Neural cell (in vitro differentiated cells): ENCODE data around the gene HHIP. TPM values are rescaled to one million over a fixed set of nuclear protein-coding genes. Genes with fewer than 3 reads are reported as not detected.

Experiments used
- H2AFZ ChIP-seq: fragments of 200-600, 300-800 bp; sonication (generic), shearing (Covaris generic); 2 replicates; pipeline ENCODE4 v1.6.0; 2014; ENCODE audit warnings: low read depth, mild to moderate bottlenecking, antibody characterized with exemption, low read length, moderate library complexity
- H3F3A ChIP-seq: fragments of 200-600 bp; shearing (Covaris generic); 2 replicates; pipeline ENCODE4 v1.6.1; 2016; ENCODE audit warnings: mild to moderate bottlenecking, moderate library complexity, mixed read lengths, antibody characterized with exemption, low read length; ENCODE audit not compliant: insufficient read depth, poor library complexity, severe bottlenecking
- H3K27ac ChIP-seq: fragments of 200-600, 300-800 bp; sonication (generic), shearing (Covaris generic); 2 replicates; pipeline ENCODE4 v1.5.1; 2014; ENCODE audit warnings: mild to moderate bottlenecking, low read length, moderate library complexity
- H3K27me3 ChIP-seq: fragments of 300-800, 200-600 bp; sonication (generic), shearing (Covaris generic); 2 replicates; pipeline ENCODE4 v1.6.0; 2014; ENCODE audit warnings: mild to moderate bottlenecking, low read depth, low read length, moderate library complexity; ENCODE audit not compliant: insufficient read depth
- H3K36me3 ChIP-seq: fragments of 300-800, 200-600 bp; sonication (generic), shearing (Covaris generic); 2 replicates; pipeline ENCODE4 v1.5.1; 2014; ENCODE audit warnings: mild to moderate bottlenecking, antibody characterized with exemption, low read length, moderate library complexity; ENCODE audit not compliant: insufficient read depth
- H3K4me2 ChIP-seq: fragments of 300-800, 200-600 bp; sonication (generic), shearing (Covaris generic); 2 replicates; pipeline ENCODE4 v1.6.0; 2014; ENCODE audit warnings: mild to moderate bottlenecking, low read length
- H3K4me3 ChIP-seq: fragments of 300-800, 200-600 bp; sonication (generic), shearing (Covaris generic); 2 replicates; pipeline ENCODE4 v1.5.1; 2014; ENCODE audit warnings: mild to moderate bottlenecking, low read length, moderate library complexity
- H3K79me2 ChIP-seq: fragments of 200-600 bp; shearing (Covaris generic); replicated peaks from 2 replicates; pipeline ENCODE4 v1.6.0; 2014; ENCODE audit warnings: mild to moderate bottlenecking, low read length, moderate library complexity; ENCODE audit not compliant: insufficient read depth
- H3K9ac ChIP-seq: fragments of 300-800, 200-600 bp; sonication (generic), shearing (Covaris generic); 2 replicates; pipeline ENCODE4 v1.6.1; 2016; ENCODE audit warnings: mild to moderate bottlenecking, low read length, mixed read lengths
- H3K9me2 ChIP-seq: fragments of 200-600 bp; shearing (Covaris generic); 2 replicates; pipeline ENCODE4 v1.6.1; 2016; ENCODE audit warnings: mild to moderate bottlenecking, low read length, mixed read lengths; ENCODE audit not compliant: insufficient read depth
- H3K9me3 ChIP-seq: fragments of 200-600, 300-800 bp; sonication (generic), shearing (Covaris generic); 2 replicates; pipeline ENCODE4 v1.6.1; 2016; ENCODE audit warnings: mild to moderate bottlenecking, mixed run types, low read length, moderate library complexity, mixed read lengths
- H4K20me1 ChIP-seq: fragments of 200-600 bp; shearing (Covaris generic); 2 replicates; pipeline ENCODE4 v1.6.1; 2016; ENCODE audit warnings: mild to moderate bottlenecking, mixed run types; ENCODE audit not compliant: insufficient read depth
- EP300 ChIP-seq: fragments of 450-650 bp; conservative IDR thresholded peaks from 2 replicates; pipeline ENCODE4 v1.6.1; 2014; ENCODE audit warnings: antibody characterized with exemption, mild to moderate bottlenecking, moderate library complexity; ENCODE audit not compliant: poor library complexity, severe bottlenecking
- EZH2 ChIP-seq: fragments of 200-600, 300-800 bp; shearing (Covaris generic), sonication (generic); IDR thresholded peaks from 2 replicates; pipeline ENCODE4 v1.6.1; 2014; ENCODE audit warnings: antibody characterized with exemption, low read length, borderline replicate concordance, mild to moderate bottlenecking; ENCODE audit not compliant: insufficient read depth, poor library complexity, severe bottlenecking
- MXI1 ChIP-seq: fragments of 450-650 bp; conservative IDR thresholded peaks from 2 replicates; pipeline ENCODE4 v1.6.1; 2014; ENCODE audit warnings: antibody characterized with exemption, mild to moderate bottlenecking; ENCODE audit not compliant: poor library complexity, severe bottlenecking
- POLR2AphosphoS5 ChIP-seq: IDR thresholded peaks from 2 replicates; pipeline ENCODE4 v1.6.1; 2012
- RAD21 ChIP-seq: fragments of 450-650 bp; conservative IDR thresholded peaks from 2 replicates; pipeline ENCODE4 v1.6.1; 2014; ENCODE audit warnings: antibody characterized with exemption, mild to moderate bottlenecking, moderate library complexity
- SMC3 ChIP-seq: fragments of 450-650 bp; conservative IDR thresholded peaks from 2 replicates; pipeline ENCODE4 v1.6.1; 2014; ENCODE audit warnings: antibody characterized with exemption, mild to moderate bottlenecking, moderate library complexity; ENCODE audit not compliant: poor library complexity
- TAF1 ChIP-seq: IDR thresholded peaks from 2 replicates; pipeline ENCODE4 v1.6.1; 2012; ENCODE audit warnings: low read depth
- polyA plus RNA-seq: library from polyadenylated mRNA; depleted of rRNA; stranded (reverse); fragments of >200 nt; gene quantifications from 2 replicates; pipeline ENCODE4 v1.2.3, GENCODE V29; 2014
- TF ChIP-seq, protein P1 (sequence below): IDR thresholded peaks from 2 replicates; pipeline ENCODE4 v1.6.1; 2012; ENCODE audit warnings: borderline replicate concordance
- TF ChIP-seq, protein P2 (sequence below): fragments of 450-650 bp; IDR thresholded peaks from 2 replicates; pipeline ENCODE4 v1.5.1; 2014; ENCODE audit warnings: antibody characterized with exemption, mild to moderate bottlenecking, moderate library complexity; ENCODE audit not compliant: poor library complexity, severe bottlenecking

The HHIP gene
- polyA plus RNA-seq, 1 donor from 2014 or later: not detected

DNA sequence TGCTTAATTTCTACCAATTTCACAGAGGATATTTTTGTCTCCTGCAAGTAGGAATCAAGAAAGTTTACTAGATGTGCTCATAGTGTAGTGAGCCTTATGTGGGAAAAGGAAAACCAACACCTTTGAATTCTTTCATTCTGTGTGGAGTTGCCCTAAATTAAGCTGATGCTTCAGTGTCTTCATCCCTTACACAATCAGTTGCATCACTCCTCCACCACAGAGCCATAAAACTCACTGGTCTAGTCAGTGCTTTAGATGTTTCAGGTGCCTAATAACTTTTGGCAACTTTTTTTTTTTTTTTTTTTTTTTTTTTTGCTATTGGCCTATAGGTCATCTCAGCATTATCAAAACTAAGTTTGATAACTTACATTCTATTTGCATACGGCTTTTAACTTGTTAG, 41.5 kb downstream of the HHIP start:
- Histone ChIP-seq H3K27me3 (no peaks in the 10 kb centered on the region), H3K36me3 (no peaks in the 10 kb centered on the region), H3K9ac (no peak overlapping the region), H3K4me3 (no peak overlapping the region), H4K20me1 (no peaks in the 10 kb centered on the region), H2AFZ (no peak overlapping the region), H3K9me3 (no peaks in the 10 kb centered on the region), H3K27ac (no peak overlapping the region), H3F3A (no peaks in the 10 kb centered on the region), H3K9me2 (no peaks in the 10 kb centered on the region), H3K79me2 (no peaks in the 10 kb centered on the region), H3K4me2 (no peak overlapping the region)
- TF ChIP-seq POLR2AphosphoS5 (no peak), EP300 (no peak), TAF1 (no peak), EZH2 (no peak), RAD21 (no peak), SMC3 (no peak), MXI1 (no peak)
- TF ChIP-seq, protein P1, sequence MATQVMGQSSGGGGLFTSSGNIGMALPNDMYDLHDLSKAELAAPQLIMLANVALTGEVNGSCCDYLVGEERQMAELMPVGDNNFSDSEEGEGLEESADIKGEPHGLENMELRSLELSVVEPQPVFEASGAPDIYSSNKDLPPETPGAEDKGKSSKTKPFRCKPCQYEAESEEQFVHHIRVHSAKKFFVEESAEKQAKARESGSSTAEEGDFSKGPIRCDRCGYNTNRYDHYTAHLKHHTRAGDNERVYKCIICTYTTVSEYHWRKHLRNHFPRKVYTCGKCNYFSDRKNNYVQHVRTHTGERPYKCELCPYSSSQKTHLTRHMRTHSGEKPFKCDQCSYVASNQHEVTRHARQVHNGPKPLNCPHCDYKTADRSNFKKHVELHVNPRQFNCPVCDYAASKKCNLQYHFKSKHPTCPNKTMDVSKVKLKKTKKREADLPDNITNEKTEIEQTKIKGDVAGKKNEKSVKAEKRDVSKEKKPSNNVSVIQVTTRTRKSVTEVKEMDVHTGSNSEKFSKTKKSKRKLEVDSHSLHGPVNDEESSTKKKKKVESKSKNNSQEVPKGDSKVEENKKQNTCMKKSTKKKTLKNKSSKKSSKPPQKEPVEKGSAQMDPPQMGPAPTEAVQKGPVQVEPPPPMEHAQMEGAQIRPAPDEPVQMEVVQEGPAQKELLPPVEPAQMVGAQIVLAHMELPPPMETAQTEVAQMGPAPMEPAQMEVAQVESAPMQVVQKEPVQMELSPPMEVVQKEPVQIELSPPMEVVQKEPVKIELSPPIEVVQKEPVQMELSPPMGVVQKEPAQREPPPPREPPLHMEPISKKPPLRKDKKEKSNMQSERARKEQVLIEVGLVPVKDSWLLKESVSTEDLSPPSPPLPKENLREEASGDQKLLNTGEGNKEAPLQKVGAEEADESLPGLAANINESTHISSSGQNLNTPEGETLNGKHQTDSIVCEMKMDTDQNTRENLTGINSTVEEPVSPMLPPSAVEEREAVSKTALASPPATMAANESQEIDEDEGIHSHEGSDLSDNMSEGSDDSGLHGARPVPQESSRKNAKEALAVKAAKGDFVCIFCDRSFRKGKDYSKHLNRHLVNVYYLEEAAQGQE: no peak
- TF ChIP-seq, protein P2, sequence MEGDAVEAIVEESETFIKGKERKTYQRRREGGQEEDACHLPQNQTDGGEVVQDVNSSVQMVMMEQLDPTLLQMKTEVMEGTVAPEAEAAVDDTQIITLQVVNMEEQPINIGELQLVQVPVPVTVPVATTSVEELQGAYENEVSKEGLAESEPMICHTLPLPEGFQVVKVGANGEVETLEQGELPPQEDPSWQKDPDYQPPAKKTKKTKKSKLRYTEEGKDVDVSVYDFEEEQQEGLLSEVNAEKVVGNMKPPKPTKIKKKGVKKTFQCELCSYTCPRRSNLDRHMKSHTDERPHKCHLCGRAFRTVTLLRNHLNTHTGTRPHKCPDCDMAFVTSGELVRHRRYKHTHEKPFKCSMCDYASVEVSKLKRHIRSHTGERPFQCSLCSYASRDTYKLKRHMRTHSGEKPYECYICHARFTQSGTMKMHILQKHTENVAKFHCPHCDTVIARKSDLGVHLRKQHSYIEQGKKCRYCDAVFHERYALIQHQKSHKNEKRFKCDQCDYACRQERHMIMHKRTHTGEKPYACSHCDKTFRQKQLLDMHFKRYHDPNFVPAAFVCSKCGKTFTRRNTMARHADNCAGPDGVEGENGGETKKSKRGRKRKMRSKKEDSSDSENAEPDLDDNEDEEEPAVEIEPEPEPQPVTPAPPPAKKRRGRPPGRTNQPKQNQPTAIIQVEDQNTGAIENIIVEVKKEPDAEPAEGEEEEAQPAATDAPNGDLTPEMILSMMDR: no peak

DNA sequence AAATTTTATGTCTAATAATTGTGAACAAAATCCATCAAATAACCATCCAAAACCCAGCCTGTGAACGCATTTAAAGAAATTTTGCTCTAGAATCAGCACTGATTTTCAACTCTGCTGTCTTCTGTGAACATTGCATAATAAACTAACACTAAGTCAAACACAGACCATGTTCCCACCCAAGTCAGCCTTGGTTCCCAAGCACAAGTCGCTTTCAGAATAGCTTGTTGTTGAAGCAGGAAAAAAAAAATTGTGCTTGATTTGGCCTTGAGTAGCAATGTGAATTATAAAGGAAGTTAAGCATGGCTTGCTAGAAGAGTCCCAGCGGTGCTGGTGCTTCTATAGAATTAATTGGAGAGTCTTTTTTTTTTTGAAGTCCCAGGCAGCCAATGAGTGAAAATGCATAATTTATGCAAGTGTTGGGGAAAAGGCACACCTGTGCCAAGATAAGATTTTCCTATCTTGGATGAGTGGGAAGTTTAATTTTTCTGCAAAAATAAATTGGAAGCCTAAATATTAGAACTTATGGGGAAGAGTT, 42.1 kb downstream of the HHIP start:
- no peaks in the 10 kb centered on the region for H4K20me1 ChIP-seq
- H3K9me3 ChIP-seq: no peaks in the 10 kb centered on the region
- H3K79me2 ChIP-seq: no peaks in the 10 kb centered on the region
- no peak overlapping the region for H3K4me3 ChIP-seq
- H3F3A ChIP-seq: no peaks in the 10 kb centered on the region
- H3K4me2 ChIP-seq: no peak overlapping the region
- no peaks in the 10 kb centered on the region for H3K27me3 ChIP-seq
- no peaks in the 10 kb centered on the region for H3K36me3 ChIP-seq
- H3K9me2 ChIP-seq: no peaks in the 10 kb centered on the region
- H3K9ac ChIP-seq: no peak overlapping the region
- no peak overlapping the region for H3K27ac ChIP-seq
- TF ChIP-seq TAF1: no peak
- TF ChIP-seq, protein P1: no peak
- no peak for TF ChIP-seq EP300
- no peak for TF ChIP-seq MXI1
- no peak for TF ChIP-seq RAD21
- TF ChIP-seq, protein P2: no peak
- no peak for TF ChIP-seq EZH2
- TF ChIP-seq POLR2AphosphoS5: no peak
- no peak for TF ChIP-seq SMC3
- no peak overlapping the region for H2AFZ ChIP-seq
